GM20000 (cell line): Measurements from ENCODE around the gene ACVR1C.

ENCODE experiments used
- DNase-seq: peaks from one replicate; pipeline ENCODE4 v3.0.0; 2012; ENCODE audit warnings: low spot score
- CTCF ChIP-seq: IDR thresholded peaks from 2 replicates; pipeline ENCODE4 v1.5.1; 2012; ENCODE audit warnings: mild to moderate bottlenecking, control low read depth; ENCODE audit errors: extremely low read depth, missing control alignments

ACVR1C gene

GRCh38 chr2:157497638-157498314, 130.9 kb downstream of the ACVR1C start:
- peak; percentile 49 for DNase-seq
- peak; percentile 74 for TF ChIP-seq CTCF

GRCh38 chr2:157492189-157492773, 136.4 kb downstream of the ACVR1C start:
- peak; percentile 63 for DNase-seq
- TF ChIP-seq CTCF = peak; percentile 85

GRCh38 chr2:157489983-157490382, 138.7 kb downstream of the ACVR1C start:
- no peak for DNase-seq
- no peak for TF ChIP-seq CTCF

- DNase-seq = no peak
- TF ChIP-seq CTCF = no peak
Measured at GRCh38 chr2:157488877-157489276, 139.8 kb downstream of the ACVR1C start.

GRCh38 chr2:157487747-157488146, 140.9 kb downstream of the ACVR1C start:
- no peak for DNase-seq
- TF ChIP-seq CTCF = no peak

- DNase-seq = no peak
- TF ChIP-seq CTCF = no peak
Measured at GRCh38 chr2:157487271-157487610, 141.4 kb downstream of the ACVR1C start.

- no peak for DNase-seq
- TF ChIP-seq CTCF = no peak
Measured at GRCh38 chr2:157486596-157487270, 141.9 kb downstream of the ACVR1C start.
